Occipital lobe (tissue), 2 donors: ENCODE data around the gene MAP2K5. TPM values are rescaled to one million over a fixed set of nuclear protein-coding genes. Genes with fewer than 3 reads are reported as not detected.
"Not testable (repeated sequence)": the region's sequence is repeated elsewhere in the genome, so short reads cannot be mapped to it uniquely, and the experiment has no call there.

Source experiments
- DNase-seq: peaks from one replicate; lab custom pipeline; 2025; lab: John Stamatoyannopoulos, UW
- total RNA-seq: library from RNA; depleted of rRNA; stranded (reverse); fragments of >200 nt; gene quantifications from one replicate; pipeline ENCODE4 v1.2.3, GENCODE V29; 2014

Gene MAP2K5
- total RNA-seq, 1 donor from 2014 or later, result 12.8 TPM

GRCh38 chr15:67660874-67661606 is 118.5 kb downstream of the MAP2K5 start:
- DNase-seq, result no peak

GRCh38 chr15:67670647-67671305 is 128.3 kb downstream of the MAP2K5 start:
- no peak for DNase-seq

- DNase-seq, result not testable (repeated sequence)
Measured at GRCh38 chr15:67672834-67673233, 130.3 kb downstream of the MAP2K5 start.

GRCh38 chr15:67674983-67675382 is 132.5 kb downstream of the MAP2K5 start:
- no peak for DNase-seq

GRCh38 chr15:67678089-67678488 is 135.6 kb downstream of the MAP2K5 start:
- DNase-seq, result no peak

- DNase-seq, result no peak
Measured at GRCh38 chr15:67678993-67679392, 136.5 kb downstream of the MAP2K5 start.

GRCh38 chr15:67680641-67681040 is 138.1 kb downstream of the MAP2K5 start:
- DNase-seq, result no peak

- no peak for DNase-seq
Measured at GRCh38 chr15:67685008-67685599, 142.6 kb downstream of the MAP2K5 start.

- no peak for DNase-seq
Measured at GRCh38 chr15:67685716-67686115, 143.2 kb downstream of the MAP2K5 start.

GRCh38 chr15:67690936-67691335 is 148.4 kb downstream of the MAP2K5 start:
- no peak for DNase-seq

GRCh38 chr15:67691450-67691849 is 148.9 kb downstream of the MAP2K5 start:
- DNase-seq, result no peak

- no peak for DNase-seq
Measured at GRCh38 chr15:67692573-67692972, 150.1 kb downstream of the MAP2K5 start.

- no peak for DNase-seq
Measured at GRCh38 chr15:67696087-67696486, 153.6 kb downstream of the MAP2K5 start.

- DNase-seq, result no peak
Measured at GRCh38 chr15:67700023-67700422, 157.5 kb downstream of the MAP2K5 start.

GRCh38 chr15:67701669-67702068 is 159.2 kb downstream of the MAP2K5 start:
- DNase-seq, result no peak

- DNase-seq, result no peak
Measured at GRCh38 chr15:67707520-67708283, 165.2 kb downstream of the MAP2K5 start.

- DNase-seq, result no peak
Measured at GRCh38 chr15:67708500-67708899, 166.0 kb downstream of the MAP2K5 start.

GRCh38 chr15:67715170-67715569 is 172.7 kb downstream of the MAP2K5 start:
- DNase-seq, result no peak

- no peak for DNase-seq
Measured at GRCh38 chr15:67716171-67716570, 173.7 kb downstream of the MAP2K5 start.

- no peak for DNase-seq
Measured at GRCh38 chr15:67717776-67718175, 175.3 kb downstream of the MAP2K5 start.

- DNase-seq, result no peak
Measured at GRCh38 chr15:67719330-67719959, 176.9 kb downstream of the MAP2K5 start.
